GM19455 (cell line): Measurements from ENCODE around the gene NAA20.

Experiments
- ATAC-seq: cut with Tn5 transposase; IDR thresholded peaks from one replicate; pipeline ENCODE4 v1.9.1; 2021; ENCODE audit not compliant: unreplicated experiment

Gene NAA20

DNA sequence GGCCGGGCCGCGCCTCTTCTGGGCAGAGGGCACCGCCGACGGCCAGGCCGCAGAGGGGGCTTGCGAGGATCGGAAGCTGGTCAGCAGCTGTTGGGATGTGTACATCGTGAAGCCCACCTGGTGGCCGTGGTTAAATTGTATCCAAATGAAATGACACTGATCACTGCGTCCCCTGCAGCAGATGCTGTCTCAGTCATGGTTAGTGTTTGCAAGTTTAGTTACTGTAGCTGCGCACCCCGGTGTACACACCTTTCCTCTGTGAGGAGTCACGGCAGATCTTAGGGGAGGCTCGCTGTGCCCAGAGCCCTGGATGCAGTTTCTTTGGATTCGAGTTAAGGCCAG, 653 bp downstream of the NAA20 start:
- ATAC-seq: peak; percentile 15

DNA sequence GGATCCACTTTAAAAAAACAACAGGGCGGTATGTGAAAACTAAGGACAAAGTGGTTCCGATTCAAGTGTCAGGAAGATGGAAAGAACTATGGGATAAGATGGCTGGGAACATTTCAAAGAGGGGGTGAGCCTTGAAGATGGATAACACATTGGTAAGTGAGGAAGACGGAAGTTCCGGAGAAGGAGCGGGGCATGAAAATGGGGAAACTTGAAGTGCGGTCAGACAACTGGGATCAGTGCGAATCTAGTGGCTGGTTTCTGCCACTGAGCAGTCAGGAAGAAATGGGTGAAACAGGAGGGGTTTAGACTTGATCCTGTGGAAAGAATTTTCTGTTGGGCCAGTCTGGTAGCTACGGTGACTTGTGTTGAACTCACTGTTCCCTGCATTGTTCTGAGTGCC, 1.2 kb downstream of the NAA20 start:
- ATAC-seq: no peak

DNA sequence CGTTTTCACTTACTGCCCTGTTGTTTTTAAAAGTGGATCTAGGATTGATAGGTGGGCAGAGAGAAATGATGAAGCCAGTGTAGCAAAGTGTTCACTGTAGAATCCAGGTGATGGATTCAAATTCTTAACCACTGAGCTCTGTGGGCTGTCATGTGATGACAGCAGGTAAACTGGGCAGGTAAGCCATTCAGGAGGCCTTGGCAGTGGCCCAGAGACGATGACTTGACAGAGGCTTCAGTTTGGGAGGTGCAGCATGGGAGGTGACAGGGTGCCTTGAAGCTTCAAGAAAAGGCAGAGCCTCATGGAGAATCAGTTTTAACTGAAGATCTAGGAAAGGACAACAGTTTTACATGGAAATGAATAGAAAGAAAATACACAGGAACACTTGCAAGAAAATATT, 2.0 kb downstream of the NAA20 start:
- no peak for ATAC-seq

DNA sequence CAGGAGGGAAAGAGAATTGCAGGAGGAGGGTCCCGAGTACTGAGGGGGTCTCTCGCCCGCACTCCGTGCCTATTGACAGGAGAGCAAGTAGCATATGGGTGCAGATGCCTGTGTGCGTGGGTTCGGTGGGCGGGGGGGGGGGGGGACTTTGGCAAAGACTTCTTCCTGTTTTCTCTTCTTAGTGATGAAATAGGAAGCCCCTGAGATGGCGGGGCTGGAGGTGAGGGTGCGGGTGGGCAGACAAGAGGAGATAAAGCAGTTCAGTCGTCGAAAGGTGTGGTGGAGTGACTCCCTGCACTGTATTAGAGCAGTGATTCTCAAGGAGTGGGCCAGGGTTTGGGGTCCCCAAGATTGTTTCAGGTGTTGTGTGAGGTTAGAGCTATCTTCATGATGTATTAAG, 3.7 kb downstream of the NAA20 start:
- no peak for ATAC-seq

DNA sequence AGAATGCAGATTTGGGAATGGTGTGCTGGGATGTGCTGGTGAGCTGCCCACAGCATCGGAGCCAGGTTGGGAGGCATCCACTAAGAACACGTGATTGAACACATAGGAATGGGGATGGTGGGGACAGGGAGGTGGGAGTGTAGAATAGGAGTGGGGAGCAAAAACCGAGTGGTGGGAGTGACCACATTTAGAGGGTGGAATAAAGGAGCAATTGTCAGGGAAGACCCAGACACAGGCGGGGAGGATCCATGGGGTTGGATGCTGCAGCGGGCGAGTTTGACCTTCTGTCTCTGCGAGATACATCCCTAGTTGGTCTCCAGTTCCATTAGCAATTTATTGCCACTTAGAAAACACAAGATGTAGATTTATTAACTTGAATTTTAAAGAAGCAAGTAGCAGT, 4.7 kb downstream of the NAA20 start:
- ATAC-seq: no peak

DNA sequence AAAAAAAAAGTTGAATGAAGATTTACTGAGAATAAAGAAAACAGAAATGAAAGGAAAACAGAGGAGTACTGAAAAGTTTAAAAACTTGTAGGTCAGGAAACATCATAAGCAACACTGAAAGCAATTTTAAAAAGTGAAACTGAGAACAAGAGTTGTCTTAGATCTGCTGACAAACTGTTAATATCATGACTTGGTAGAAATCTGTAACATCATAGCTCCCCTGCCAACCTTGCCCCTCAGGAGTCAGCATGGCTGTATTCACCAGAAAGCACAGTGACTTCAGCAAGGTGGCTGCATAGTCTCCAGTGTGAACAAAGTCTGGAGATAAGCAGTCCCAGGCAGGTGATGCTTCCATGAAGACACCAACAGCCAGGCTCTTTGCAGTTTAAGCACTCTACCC, 5.3 kb downstream of the NAA20 start:
- ATAC-seq: peak; percentile 71

DNA sequence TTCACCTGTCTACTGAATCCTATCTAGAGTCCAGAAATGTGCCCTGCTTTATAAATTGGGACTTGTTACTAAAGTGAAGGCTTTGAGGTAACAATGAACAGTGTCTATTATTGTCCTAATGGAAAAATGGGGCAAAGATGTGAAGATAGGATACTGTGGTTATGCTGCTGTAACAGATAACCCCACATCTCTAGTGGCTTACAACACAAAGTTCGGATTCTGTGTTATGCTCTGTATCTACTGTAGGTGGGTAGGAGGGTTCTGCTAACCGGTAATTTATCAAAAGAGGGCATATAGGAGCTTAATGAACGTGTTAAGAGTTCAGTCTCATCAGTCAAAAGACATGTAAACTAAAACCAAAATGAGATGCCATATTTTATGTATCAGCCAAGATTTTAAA, 6.2 kb downstream of the NAA20 start:
- ATAC-seq: no peak

DNA sequence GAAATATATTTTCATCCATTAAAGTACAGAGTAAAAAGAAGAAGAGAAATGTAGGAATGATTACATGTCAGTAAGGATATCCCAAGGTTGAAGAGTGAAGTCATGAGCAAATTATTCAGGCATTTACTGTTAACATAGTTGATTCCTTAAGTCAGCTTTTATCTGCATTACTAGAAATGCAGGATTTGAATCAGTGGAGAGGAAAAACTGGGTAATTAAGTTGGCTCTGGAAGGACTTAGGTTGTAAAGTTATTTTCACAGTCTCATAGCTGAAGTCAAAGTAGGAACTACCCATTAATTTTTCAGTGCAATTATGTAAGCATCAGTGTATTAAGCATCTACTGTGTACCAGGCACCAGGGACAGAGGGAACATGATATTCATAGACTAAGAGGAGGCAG, 7.8 kb downstream of the NAA20 start:
- ATAC-seq: no peak

DNA sequence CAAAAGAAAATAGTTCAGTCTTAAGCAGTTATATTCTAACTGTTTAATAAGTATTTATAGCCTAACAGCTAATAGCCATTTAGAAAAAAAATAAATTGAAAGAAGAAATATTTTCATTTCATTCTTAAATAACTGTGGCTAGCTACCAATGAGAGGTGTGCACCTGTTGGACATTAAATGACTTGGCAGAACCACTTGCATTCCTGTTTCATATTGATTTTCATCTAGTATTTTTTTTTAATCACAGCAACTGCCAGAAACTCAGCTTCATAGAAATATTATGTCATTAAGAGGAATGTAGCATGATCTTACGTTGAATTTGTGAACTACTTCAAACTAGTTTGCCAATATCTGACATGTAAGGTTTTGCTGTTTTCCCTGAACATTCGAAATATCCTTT, 10.1 kb downstream of the NAA20 start:
- ATAC-seq: no peak

DNA sequence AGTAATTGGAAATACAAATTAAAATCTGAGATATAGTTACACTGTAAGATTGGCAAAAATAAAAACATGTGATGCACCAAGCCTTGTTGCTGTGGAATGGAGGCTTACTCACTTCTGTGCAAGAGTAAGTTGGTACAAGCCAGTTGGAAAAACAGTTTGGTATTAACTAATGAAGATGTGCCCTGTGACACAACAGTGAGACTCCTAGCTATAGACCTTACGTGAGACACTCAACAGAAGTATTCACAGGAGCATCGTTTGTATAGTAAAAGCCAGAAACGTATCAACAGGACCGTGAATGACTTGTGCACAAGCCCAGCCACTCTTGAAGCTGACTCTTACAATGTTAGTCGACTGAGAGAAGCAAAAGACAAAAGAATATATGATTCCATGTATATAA, 14.6 kb downstream of the NAA20 start:
- no peak for ATAC-seq

DNA sequence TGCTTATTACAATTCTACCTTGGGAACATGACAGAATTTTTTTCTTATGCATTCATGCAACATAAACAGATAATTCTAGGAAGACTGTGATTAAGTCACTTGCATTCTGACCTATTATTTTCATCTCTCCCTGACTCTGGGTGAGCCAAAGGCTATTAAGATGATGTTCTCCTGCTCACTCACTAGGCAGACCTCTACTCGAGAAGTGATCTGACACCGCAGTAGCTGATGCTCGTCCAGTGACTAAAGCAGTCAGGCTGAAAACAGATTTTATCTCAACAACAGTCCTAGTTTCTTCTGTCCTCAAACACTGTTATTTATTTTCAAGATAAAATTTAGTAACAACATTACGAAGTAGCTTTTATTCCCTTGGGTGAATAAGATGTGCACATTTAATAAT, 17.3 kb downstream of the NAA20 start:
- ATAC-seq: no peak

DNA sequence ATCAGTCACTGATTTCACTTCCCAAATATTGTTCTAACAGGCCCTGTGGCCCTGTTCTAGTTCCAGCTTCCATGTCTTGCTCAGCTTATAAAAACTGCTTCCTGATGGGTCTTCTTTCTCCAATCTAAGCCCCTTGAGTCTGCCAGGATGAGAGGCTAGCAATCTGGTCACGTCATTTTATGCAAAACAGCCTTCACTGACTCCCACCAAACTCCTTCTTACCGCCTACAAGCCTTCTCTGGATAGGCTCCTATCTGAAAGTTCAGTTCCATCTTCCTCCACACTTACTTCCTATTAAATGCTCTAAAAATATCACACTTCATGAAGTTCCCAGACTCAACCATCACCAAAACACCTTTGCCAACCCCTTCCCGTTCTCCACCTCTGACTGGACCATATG, 19.6 kb downstream of the NAA20 start:
- ATAC-seq: no peak

DNA sequence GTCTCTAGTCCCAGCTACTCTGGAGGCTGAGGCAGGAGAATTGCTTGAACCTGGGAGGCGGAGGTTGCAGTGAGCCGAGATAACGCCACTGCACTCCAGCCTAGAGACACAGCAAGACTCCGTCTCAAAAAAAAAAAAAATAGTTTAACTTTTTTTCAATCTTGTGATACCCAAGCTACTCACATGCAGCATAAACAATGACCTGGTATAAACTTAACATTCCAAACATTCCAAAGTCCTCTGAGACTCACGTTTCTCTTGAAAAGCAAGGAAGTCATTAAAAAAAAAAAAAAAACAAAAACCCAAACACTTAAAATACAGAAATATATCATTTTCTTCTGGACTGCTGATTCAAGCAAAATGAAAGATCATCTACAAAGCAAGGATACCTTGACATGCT, 20.8 kb downstream of the NAA20 start:
- ATAC-seq: no peak

DNA sequence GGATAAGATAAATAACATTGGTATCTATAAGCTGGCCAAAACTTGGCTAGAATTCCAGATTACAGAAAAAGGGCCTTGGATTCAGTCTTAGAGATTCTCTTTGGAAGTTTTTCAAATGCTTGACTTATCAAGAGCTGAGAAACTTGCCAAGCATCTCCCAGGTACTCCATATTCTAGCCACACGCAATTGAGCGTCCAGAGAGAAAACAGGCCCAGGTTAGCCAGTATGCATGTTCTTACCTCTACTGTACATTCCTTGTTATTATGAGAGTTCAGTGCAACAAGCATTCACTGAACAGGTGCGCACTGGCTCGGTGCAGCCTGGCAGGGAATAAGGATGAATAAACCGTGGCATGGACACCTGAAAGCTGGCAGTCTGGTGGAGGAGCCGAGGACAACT, 21.4 kb downstream of the NAA20 start:
- ATAC-seq: no peak

DNA sequence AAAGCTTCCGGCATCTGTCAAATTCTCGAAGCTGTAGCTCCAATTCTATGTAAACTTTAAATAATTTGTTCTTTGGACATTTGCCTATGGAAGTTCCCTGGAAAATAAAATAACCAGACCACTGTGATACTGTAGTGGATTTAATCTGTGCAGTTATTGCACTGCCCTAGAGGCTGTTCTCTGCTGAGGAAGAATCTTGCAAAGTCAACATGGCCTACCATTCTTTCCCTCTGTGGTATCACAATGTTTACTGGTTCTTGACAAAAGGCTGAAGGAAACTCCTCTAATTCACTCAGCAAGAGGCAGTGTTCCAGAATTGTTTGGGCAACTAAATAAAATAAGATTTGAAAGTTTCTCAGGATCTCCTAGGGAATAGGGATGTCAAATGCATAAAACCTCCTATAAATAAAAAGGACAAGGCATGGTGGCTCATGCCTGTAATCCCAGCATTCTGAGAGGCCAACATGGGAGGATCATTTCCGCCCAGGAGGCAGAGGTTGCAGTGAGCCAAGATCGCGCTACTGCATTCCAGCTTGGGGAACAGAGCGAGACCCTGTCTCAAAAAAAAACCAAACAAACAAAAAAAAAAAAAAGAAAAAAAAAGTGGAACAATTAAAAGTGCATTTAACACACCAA, 22.7 kb downstream of the NAA20 start:
- ATAC-seq: no peak

DNA sequence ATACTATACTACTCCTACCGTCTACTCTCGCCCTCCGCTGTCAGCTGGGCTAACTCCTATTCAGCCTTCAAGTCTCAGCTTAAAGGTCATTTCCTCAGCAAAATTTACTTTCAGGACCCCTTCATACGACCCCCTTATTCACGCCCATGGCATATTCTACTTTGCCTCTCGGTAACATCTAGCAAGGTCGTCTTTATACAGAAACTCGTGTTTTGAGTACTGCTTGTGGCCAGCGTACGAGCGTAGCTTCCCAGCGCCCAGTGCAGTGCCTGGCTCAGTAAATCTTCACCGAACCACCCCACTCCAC, 34.6 kb downstream of the NAA20 start:
- no peak for ATAC-seq

DNA sequence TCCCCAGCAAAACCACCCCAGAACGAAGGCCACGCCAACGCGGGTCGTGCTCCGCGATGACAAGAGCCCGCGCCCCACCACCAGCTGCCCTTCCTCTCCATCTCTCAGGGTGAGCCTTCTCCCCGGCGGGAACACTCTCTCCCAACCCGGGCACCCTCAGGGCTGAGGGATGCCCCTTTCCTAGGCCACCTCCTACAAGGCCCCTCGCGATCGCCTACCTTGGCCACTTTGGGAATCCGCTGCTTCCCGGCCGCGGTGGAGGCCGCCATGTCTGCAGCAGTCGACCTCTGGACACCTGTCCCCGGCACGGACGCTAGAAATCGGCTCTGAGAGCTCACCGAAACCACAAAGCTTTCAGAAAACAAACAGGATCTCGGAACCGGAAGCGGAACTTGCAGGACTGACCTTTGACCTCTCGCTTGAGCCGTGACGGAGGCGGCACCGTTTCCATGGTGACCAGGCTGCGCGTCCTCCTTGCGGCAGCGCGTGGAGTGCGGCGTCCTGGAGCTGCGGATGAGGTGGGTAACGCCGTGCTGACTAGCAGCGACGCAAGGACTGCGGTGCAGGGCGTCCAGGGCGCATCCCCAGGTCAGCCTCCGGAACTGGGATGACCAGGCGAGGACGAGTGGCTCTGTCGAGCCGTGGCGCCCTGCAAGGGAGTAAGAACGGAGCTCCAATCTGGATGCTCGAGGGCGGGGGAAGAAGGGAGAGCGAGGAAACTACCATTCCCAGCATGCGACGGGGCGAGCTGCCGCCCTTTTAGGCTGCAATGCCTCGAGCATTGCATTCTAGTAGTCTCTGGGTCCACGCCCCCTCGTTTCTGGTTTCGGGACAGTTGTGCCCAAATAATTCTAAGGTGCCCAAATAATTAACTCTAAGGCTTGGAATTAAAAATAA, 35.2 kb downstream of the NAA20 start, which contains the start of the genes CFAP61 and CRNKL1:
TSS of gene CFAP61 (plus strand) at position 459 of the 897 bp plus-strand sequence. CDS start 4,122 bp downstream, outside the sequence.
TSS of gene CRNKL1 (minus strand) at position 393 of the 897 bp plus-strand sequence. CDS start at position 269, 124 bp downstream.
- ATAC-seq: peak; percentile 96

DNA sequence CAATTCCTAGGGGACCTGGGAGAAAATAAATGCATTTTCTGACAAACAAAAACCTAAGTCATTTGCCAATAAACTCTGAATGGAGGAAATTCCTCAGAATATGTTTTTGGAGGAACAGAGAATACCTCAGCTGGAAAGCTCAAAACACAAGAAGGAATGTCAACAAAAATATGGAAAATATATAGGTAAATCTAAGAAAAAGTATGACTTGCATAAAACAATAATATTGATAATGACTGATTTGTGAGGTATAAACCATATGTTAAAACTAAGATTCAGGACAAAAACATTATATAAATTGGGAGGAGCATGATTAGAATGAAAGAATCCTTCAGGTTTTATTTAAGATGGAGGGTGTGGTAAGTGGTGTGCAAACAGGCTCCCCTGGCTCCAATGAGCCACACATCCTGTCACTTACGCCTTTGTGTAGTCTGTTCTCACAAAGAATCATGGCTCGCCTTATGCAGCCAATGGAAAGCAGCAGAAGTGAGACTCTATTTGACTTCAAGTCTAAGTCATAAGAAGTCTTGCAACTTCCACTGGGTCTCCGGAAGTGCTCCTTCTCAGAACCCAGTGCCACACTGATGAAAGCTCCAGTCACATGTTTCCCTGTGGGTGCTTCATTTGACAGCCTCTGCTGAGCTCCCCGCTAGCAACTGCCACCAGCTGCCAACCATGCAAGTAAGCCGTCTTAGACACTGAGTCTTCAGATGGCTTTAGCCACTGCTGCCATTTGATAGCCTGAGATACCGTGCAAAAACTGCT, 43.3 kb downstream of the NAA20 start:
- no peak for ATAC-seq

DNA sequence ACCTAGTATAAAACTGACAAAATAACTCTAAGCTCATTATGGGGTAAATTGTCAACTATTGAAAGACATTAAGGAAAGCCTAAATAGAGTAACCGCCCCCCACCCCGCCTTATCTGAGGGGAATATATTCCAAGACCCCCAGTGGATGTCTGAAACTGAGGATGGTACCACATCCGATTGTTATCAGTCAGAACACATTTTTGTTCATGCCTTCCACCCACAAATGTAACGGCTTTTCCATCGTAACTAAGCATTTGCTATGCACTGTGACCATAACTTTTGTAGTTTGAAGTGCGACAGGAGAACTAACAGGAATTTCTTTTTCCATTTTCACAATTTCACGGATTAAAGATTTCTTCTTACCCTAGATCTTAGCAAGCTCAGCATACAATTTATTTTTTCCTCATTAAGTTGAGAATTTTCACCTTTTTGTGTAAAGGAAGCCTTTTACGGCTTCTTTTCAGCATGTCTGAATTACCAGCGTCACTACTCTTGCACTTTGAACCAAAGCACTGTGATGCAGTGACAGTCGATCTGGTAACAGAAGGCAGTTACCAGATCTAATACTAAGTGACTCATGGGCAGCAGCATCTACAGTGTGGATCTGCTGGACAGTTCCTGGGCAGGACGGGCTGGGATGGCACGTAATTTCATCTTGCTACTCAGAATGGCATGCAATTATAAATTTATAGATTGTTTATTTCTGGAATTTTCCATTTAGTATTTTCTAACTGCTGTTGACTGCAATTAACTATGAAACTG, 47.0 kb downstream of the NAA20 start:
- no peak for ATAC-seq

DNA sequence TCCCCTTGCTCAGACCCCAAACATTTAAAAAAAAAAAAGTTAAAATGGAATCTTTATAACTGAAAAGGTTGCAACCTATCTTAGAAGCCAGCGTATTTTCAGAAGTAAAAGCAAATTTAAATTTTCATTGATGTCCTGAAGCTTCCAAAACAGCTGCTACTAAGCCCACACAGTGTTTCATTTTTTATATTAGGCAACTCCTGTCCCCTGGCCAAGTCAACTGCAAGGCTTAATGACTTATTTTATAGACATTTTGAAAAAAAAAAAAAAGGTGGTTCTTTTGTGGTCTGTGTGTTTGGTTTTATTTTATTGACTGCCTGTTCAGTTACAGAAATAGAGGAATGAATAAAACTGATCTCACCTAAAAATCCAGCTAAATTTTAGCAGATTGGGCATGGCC, 48.2 kb downstream of the NAA20 start:
- ATAC-seq: no peak
